GM21529 (cell line): ENCODE data around the gene POMT1.
A peak's percentile ranks its signal among the peaks of the same experiment; 100 is the strongest.
"Not testable (repeated sequence)": the region's sequence is repeated elsewhere in the genome, so short reads cannot be mapped to it uniquely, and the experiment has no call there.

Experiments
- ATAC-seq: cut with Tn5 transposase; IDR thresholded peaks from one replicate; pipeline ENCODE4 v1.9.1; 2021; ENCODE audit not compliant: unreplicated experiment

POMT1 gene

DNA sequence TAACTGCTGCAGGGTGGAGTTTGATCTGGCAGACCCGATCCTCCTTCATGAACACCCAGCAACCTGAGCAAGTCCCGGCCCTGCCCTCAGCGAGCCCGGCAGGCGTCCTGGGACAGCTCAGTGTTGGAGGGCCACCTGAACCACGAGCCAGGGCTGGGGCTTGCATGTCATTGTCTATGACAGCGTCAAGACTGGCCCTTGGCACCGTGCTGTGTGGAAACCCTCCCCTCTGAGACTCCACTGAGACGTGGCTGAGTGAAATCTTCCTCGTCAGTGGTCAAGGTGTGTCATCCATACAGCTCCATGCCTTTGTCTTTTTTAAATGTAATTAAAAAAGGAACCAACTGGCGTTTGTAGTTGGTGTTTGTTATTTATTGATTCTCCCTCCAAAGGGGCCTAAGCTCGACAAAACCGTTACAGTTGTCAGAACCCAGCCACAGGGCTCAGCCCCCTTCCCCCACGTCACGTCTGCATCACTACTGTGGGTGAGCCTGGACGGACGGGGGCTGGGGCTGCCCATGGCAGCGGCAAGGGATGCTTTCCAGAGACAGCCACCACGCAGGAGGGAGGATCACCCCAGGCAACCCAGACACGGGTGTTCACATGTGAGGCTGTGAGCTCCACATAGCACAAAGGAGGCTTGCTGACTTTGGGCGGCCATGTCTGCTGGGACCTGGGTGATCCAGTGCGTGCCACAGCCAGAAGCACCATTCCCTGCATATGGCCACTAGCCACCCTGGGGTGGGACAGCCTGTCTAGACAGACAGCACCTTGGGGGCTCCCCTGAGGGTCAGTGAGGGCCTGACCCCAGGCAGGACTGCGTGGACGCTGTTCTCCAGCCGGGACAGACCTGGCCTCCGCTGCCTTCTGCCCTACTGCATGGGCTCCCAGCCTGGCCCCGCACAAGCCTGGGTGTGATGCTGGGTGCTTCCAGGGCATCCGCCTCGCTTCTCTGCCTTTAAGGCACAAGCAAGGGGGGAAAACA lies 21.0 kb downstream of the POMT1 start:
- no peak for ATAC-seq

DNA sequence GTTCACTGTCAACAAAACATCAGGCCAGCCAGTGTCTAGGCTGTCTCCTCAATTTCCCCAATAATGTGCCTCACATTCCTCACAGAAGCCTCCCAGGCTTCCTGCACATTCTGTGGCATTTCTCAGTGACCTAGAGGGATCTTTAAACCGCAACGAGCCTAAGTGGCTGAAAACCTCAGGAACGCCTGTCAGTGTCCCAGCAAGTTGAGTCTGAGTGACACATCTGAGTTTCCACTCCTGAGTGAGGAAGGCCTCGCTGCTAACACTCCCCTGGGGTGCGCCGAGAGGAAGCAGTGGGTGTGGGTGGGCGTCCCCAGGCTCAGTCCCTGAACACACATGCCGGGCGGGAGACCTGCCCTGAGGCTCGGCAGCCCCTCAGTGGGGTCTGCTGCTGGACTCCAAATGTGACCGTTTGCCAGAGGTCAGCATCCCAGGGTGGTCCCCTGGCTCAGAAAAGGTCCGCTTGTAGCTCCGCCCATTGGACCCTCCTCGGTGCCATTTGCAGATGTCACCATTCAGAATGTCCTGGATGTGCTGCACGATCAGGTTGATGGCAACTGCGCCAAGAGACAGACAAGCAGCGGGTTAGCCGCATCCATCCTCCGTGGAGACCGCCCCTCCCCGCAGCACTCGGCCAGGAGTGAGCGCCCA lies 22.1 kb downstream of the POMT1 start:
- ATAC-seq = no peak

GRCh38 chr9:131525643-131526565 lies 23.2 kb downstream of the POMT1 start:
- no peak for ATAC-seq

GRCh38 chr9:131528186-131528585 lies 25.5 kb downstream of the POMT1 start:
- ATAC-seq = no peak

DNA sequence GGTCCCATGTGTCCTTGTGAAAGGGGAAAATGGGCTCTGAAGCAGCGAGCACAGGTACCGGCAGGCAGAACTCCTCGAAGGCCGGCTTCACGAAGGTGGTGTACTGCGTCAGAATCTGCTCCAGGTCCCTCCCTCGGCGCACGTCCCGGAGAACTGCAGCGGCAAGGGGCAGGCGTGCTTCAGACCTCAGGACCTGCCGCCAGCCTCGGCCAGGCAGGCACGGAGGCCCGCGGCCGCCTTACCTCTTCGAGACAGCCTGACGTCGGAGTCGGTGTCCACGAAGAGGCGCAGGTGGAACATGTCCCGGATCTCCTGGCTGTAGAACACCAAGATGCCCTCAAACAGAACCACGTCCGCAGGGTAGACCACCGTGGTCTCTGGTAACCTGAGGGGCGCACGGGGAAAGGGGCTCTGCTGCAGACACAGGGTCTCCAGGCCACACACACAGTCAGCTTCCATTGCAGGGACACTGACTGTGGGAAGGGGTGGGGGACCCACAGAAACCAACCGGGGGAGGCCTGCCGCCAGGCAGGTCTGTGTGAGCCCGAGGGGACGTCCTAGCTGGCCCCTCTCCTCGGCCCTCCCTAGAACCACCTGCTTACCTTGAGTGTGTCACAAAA lies 26.3 kb downstream of the POMT1 start:
- no peak for ATAC-seq

GRCh38 chr9:131529597-131530545 lies 27.2 kb downstream of the POMT1 start:
- ATAC-seq = no peak

DNA sequence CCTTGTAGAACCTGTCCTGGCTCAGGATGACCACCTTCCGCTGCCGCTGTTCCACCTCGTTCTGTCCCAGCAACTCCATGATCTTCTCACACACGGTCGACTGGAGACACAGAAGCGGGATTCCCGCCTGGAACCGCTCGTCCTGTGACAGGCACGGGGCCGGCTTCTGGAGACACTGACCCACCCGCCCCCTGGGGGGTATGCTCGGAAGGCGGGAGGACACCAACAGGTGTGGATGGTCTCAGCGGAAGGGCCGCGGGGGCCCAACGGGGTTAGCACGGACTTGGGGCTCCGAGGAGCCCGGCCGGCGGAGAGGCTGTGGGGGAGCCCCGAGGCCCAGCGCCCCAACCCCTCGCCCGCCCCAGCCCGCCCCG lies 27.8 kb downstream of the POMT1 start:
- peak; percentile 26 for ATAC-seq

- peak; percentile 80 for ATAC-seq
Measured at GRCh38 chr9:131530920-131531832, 28.5 kb downstream of the POMT1 start, which contains the start of gene UCK1. Gene UCK1 (minus strand): TSS chr9:131531263. CDS start chr9:131531174, 89 bp downstream.

GRCh38 chr9:131534721-131535237 lies 32.1 kb downstream of the POMT1 start:
- no peak for ATAC-seq

DNA sequence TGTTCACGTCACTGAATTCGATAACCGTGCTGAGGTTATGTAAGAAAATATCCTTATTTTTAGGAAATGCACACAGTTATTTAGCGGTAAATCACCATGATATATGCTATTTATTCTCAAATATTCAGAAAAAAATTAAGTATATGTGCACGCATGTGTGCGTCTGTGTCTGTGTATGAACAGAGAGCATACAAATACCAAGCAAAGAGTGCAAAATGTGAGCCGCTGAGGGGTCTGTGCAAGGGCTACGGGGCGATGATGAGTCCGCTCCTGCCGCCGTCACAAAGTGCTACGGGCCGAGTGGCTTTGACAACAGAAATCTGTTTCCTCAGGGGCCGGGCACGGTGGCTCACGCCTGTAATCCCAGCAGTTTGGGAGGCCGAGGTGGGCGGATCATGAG lies 35.2 kb downstream of the POMT1 start:
- no peak for ATAC-seq

DNA sequence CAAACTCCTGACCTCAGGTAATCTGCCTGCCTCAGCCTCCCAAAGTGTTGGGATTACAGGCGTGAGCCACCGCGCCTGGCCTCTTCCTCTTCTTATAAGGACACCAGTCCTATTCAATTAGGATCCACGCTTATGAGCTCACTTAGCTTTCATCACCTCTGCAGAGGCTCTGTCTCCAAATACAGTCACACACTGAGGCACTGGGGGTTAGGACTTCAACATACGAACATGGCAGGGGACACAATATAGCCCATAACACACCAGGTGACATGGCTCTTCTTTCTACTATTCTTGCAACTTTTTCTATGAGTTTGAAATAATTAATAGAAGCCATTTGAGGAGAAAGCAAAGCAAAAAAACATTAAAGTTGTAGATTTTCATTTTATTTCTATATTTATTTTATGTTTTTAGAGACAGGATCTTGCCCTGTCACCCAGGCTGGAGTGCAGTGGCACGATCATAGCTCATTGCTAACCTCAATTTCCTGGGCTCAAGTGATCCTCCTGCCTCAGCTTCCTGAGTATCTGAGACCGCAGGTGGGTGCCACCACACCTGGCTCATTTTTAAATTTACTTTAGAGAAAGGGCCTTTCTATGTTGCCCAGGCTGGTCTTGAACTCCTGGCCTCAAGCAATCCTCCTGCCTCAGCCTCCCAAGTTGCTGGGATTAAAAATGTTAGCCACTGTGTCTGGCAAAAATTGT lies 36.7 kb downstream of the POMT1 start:
- ATAC-seq = no peak

GRCh38 chr9:131543141-131543540 lies 40.4 kb downstream of the POMT1 start:
- no peak for ATAC-seq

DNA sequence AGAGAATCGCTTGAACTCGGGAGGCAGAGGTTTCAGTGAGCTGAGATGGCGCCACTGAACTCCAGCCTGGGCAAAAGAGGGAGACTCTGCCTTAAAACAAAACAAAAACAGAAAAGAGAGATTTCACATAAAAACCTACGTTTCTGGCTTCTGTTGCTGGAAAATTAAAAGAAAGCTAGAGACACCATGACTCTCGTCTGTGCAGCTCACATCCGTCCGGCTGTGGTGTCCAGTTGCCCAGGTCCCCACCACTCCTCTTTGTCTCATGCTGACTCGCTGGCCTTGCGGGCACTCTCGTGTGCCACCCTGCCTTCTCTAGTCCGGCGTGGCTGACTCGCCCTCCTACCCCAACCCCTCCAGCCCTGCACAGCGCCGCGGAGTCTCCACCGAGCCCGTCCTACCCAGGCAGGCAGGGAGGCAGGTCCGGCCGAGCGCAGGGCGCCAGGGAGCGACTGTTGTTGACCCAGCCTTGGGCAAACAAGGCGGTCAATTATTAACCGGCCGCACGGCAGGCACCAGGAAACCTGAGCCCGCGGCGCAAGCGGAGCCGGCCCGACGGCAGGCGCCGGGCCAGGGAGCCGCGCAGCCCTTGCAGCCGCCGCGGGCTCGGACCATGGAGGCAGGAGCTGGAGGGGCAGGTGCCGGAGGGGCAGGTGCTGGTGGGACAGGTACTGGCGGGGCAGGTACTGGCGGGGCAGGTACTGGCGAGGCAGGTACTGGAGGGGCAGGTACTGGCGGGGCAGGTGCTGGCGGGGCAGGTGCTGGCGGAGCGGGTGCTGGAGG lies 42.5 kb downstream of the POMT1 start, which contains the start of gene PRRT1B:
Gene PRRT1B (plus strand): TSS at position 521 of the 783 bp plus-strand sequence. CDS start 93 bp downstream, at position 614.
- no peak for ATAC-seq

- no peak for ATAC-seq
Measured at GRCh38 chr9:131545786-131546335, 43.1 kb downstream of the POMT1 start.

DNA sequence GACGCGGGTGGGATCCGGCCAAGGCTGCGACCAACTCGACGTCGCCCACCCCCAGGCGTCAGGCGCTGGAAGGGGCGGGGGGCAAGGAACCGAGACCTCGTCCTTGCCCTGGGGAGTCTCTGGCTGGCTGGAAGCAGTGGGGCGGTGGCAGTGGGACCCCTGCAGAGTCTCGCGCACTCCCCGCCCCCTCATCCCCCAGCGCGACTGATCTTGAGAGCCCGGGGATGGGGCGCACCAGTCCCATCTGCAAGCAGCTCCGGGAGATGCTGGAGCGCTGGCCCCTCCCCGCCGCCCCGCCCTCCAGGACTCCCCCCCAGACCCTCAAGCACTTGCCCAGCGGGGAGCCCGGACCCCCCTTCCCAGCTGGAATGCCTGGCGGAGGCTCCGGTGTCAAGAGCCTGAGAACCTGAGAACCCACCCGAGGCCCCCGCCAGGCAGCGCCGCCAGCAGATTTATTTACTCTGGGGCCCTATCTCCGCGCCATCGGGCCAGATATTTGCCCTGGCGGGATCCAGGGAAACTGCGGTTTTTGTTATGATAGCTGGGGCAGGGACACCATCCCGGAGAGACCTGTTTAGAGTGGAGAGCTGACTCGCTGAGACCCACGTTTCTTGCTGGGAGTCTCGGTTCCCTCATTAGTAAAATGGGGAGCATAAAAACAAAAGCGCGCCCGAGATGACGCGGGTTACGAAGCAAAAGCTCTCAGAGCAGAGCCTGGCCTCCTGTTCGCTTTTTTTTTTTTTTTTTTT lies 43.8 kb downstream of the POMT1 start:
- no peak for ATAC-seq

DNA sequence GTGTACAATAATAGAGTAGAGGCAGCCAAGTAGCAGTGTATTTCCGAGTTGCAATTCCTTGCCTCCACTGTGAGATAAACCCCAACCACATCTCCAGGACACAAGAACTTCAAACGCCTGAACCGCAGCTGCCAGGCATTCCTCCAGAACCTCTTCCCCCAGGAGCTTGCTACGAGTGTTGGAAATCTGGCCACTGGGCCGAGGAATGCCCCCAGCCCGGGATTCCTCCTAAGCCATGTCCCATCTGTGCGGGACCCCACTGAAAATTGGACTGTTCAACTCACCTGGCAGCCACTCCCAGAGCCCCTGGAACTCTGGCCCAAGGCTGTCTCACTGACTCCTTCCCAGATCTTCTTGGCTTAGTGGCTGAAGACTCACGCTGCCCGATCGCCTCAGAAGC lies 46.5 kb downstream of the POMT1 start:
- ATAC-seq = not testable (repeated sequence)
